ENCODE measurements around the gene SOX18.

DNA sequence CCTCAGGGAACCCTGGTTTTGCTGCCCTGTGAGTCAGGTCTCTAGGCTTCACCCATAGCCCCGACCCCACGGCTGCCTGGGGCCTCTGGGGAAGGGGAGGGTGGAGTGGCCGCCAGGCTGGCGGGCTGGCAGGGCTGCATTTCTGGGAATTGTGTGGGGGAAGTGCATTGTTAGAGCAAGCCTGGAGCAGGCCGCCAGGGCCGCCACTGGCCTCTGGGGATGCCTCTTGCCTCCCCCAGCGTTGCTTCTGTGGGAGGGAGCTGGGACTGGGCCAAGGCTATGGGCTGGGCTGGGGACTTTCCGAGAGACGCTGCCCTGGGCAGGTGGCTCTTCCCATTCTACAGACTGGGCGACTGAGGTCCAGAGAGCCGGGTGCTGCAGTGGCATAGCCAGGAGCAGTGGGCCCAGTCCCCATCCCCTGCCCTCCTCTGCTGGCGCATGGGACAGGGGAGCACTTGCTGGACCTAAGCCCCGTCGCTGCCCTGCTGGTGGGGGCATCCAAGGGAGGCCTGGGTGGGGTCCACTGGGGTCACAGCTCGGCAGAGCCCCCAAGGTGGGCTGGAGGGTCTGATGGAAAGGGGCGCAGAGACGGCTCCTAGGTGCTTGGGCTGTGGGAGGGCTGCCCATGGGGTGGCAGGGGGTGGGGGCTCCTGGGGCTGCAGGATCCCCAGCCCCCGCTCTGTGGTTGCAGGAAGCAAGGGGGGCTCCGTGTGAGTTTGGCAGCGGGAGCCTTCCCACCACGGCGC, 6.6 kb upstream of the SOX18 start:
- TF ChIP-seq FOXP2 (optimal IDR thresholded peaks at IDR 0.05; ENCODE audit: control extremely low read depth, extremely low read length, insufficient read depth): no peak
- TF ChIP-seq POLR2AphosphoS5 (IDR thresholded peaks at IDR 0.05; ENCODE audit: borderline replicate concordance, low read depth, low read length): no peak
- no peak for TF ChIP-seq EZH2 (IDR thresholded peaks at IDR 0.05)
